HEK293T (cell line): ENCODE results near the gene PRKAA2.

ENCODE experiments used
- FOXA1 ChIP-seq: fragments of 450-650 bp; IDR thresholded peaks from 2 replicates; pipeline ENCODE4 v1.6.1; 2016; ENCODE audit warnings: mild to moderate bottlenecking
- FOXK2 ChIP-seq: fragments of 450-650 bp; IDR thresholded peaks from 2 replicates; pipeline ENCODE4 v1.6.1; 2016; ENCODE audit warnings: mild to moderate bottlenecking
- LEF1 ChIP-seq: fragments of 450-650 bp; IDR thresholded peaks from 2 replicates; pipeline ENCODE4 v1.6.1; 2017; ENCODE audit warnings: mild to moderate bottlenecking, borderline replicate concordance
- SP1 ChIP-seq: fragments of 450-650 bp; IDR thresholded peaks from 2 replicates; pipeline ENCODE4 v1.6.1; 2017
- SUZ12 ChIP-seq: fragments of 450-650 bp; IDR thresholded peaks from 2 replicates; pipeline ENCODE4 v1.6.1; 2016; ENCODE audit warnings: mild to moderate bottlenecking
- TARDBP ChIP-seq: fragments of 450-650 bp; IDR thresholded peaks from 2 replicates; pipeline ENCODE4 v1.6.1; 2016

DNA sequence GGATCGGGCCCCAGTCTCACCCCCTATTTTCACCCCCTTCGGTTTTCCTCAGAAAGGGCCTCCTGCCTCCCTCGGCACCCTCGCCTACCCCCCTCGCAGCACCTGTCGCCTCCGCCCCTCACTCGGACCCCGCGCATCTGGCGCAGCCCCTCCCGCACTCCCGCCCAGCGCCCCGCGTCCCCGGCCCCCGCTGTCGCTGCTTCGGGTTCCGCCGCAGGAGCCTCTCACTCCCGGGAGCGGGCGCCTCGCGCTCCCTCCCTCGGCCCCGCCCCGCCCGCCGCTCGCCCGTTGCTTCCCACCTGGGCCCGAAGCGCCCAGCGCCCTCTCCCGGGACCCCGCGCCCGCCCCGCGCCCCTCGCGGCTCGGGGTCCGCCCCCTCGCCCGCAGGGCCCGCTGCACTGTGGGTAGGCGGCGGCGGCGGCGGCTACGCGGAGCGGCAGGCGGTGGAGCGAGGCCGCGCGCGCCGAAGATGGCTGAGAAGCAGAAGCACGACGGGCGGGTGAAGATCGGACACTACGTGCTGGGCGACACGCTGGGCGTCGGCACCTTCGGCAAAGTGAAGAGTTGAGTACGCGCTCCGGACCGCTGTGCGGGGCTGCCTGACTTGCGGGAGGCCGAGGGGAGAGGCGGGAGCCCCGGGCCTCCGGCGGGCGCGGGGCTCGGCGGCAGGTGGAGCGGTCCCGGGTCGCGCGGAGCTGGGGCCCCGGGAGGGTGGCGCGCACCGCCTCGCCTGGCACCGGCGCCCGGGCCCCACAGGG lies at the start of gene PRKAA2:
- TF ChIP-seq FOXK2, result no peak
- TF ChIP-seq TARDBP, result no peak
- TF ChIP-seq FOXA1, result no peak
- TF ChIP-seq LEF1, result 0 out of 2 replicates have a peak, but pooled peaks have one; percentile 56
- no peak for TF ChIP-seq SP1
- TF ChIP-seq SUZ12, result no peak
